Renal cortex interstitium (tissue), 11 donors: Measurements from ENCODE around the gene CTIF. TPM values are rescaled to one million over a fixed set of nuclear protein-coding genes. Genes with fewer than 3 reads are reported as not detected.

ENCODE experiments used
- DNase-seq, 11 donors: peaks; one replicate each; pipeline ENCODE4 v3.0.0-alpha.2; 2013; ENCODE audit warnings: low read depth in 9 of 11, low spot score in 4 of 11; ENCODE audit errors: extremely low read depth in 1 of 11
- polyA plus RNA-seq, 3 donors: library from polyadenylated mRNA; unstranded; fragments of 120-200 nt; gene quantifications; one replicate each; pipeline ENCODE4 v1.2.1, GENCODE V29; 2013; ENCODE audit not compliant: insufficient read length in 3 of 3

The CTIF gene
- polyA plus RNA-seq, 3 donors: 17.9 to 26.5 (median 22.6) TPM

DNA sequence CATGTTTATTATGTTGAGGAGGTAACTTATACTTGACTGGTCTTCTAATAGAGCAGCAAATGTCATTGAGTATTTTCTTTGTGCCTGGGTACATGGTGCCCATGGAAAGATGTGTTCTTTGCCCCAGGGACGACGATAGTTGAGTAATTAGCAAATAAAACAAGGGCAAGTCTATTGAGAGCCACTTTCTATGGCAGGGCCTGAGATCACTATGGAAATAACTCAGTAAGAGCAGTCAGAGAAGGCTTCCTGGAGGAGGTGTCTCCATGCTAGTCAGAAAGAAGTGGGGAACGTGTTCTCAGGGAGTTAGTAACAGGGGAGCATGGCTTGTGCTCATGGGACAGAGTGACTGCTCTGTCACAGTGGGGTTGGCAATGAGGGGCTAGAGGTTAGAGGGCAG, 28.6 kb downstream of the CTIF start:
- no peak for DNase-seq

GRCh38 chr18:48569139-48569914, 30.5 kb downstream of the CTIF start:
- no peak for DNase-seq

DNA sequence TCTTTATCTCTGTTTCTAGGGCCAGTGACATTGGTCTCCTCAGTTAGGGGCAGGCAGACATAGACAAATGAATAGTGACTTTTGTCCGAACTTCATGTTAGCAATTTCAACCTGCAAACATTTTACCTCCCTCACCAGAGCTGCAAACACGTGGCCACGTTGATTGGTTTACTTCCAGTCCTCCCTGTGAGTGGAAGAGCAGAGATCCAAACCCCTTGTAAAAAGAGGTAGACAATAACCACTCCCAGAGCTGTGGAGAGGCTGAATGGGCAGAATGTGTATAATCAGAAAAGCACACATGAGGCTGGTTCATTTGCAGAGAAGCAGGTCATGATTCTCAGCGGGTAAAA, 31.1 kb downstream of the CTIF start:
- no peak for DNase-seq

- DNase-seq: no peak
Measured at GRCh38 chr18:48570313-48570712, 31.5 kb downstream of the CTIF start.

DNA sequence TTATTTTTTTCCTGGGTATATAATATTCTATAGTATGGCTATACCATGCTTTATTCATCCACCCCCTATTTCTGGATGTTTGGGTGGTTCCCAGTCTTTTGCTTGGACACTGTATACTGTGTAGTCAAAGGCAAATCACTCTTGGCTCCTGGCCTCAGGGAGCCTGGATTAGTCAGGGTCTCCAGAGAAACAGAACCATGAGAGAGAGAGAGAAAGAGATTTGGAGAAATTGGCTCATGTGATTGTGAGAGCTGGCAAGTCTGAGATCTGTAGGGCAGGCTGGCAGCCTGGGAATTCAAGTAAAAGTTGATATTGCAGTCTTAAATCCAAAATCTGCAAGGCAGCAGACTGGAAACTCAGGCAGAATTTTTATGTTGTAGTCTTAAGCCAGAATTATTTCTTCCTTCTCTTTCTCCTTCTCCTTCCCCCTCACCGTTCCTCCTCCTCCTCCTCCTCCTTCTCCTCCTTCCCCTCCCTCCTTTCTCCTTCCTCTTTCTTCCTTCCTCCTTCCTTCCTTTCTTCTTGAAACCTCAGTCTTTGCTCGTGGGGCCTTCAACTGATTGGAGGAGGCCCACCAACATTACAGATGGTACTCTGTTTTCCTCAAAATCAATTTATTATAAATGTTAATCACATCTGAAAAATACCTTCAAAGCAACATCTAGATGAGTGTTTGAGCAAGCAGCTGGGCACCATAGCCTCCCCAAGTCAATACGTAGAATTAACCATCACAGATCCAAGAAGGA, 33.0 kb downstream of the CTIF start:
- no peak for DNase-seq

DNA sequence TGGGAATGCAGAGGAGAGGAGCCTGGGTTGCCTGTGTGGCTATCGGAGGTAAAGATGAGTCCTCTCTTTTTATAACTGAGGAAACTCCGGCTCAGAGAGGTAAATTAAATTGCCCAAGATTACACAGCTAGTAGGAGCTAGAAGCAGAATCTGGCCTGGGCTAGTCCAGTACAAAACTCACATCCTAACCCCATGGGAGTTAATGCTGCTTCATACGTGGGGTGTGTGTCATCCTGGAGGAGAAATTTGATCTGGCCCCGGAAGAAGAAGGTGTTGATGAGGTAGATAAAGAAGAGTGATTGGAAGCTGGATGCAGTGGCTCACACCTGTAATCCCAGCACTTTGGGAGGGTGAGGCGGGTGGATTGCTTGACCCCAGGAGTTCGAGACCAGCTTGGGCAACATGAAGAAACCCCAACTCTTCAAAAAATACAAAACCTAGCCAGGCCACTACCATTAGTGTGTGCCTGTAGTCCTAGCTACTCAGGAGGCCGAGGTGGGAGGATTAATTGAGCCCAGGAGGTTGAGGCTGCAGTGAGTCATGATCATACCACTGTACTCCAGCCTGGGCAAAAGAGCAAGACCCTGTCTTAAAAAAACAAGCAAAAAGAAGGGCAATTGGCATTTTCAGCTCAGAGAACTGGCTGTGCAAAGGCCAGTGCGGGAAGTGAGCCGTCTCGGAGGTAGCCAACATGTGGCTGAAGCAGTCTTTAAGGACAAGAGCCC, 33.7 kb downstream of the CTIF start:
- DNase-seq: no peak

- no peak for DNase-seq
Measured at GRCh38 chr18:48573632-48574283, 34.9 kb downstream of the CTIF start.

DNA sequence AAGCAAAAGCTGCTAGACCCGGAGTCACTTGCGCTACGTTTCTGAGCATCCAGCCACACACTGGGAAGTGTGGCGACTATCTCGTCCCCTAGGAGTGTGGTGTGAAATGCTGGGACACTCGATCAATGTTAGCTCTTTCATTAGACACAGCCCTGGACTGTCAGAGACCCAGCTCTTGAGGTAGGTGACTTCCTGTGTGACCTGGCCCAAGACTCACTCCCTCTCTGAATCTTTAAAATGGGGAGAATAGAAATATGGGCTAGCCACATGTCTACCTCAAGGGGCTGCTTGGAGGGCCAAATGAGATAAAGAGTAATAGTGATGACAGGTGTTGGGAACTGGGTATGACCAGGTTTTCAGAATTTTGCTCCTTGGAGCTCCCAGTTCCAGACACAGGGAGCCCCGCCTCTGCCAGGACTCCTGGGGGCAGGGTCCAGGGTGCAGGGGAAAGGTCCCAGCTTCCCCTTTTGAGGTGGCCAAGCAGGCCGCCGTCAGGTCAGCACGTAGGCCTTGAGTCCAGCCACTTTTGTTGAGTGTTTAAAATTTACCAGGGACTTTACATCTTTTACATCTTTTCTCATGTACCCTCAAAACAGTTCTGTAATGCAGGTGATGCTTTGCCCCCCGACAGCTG, 36.0 kb downstream of the CTIF start:
- no peak for DNase-seq

GRCh38 chr18:48575301-48575657, 36.4 kb downstream of the CTIF start:
- no peak for DNase-seq

GRCh38 chr18:48575658-48576456, 37.0 kb downstream of the CTIF start:
- no peak for DNase-seq

- DNase-seq: no peak
Measured at GRCh38 chr18:48576457-48576771, 37.6 kb downstream of the CTIF start.

GRCh38 chr18:48577478-48578190, 38.8 kb downstream of the CTIF start:
- DNase-seq: no peak

DNA sequence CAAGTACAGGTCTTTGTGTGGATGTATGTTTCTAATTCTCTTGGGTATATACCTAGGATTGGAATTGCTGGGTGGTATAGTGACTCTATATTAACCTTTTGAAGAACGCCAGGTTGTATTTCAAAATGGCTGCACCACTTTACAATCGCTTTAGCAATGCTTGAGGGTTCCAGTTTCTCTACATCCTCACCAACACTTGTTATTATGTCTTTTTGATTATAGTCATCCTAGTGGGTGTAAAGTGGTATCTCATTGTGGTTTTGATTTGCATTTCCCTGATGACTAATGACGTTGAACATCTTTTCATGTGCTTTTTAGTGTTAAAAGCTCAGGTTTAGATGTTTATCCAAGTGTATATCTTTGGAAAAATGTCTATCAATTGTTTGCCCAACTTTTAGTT, 39.5 kb downstream of the CTIF start:
- no peak for DNase-seq

GRCh38 chr18:48580066-48580465, 41.2 kb downstream of the CTIF start:
- DNase-seq: no peak

- no peak for DNase-seq
Measured at GRCh38 chr18:48580782-48581181, 42.0 kb downstream of the CTIF start.

DNA sequence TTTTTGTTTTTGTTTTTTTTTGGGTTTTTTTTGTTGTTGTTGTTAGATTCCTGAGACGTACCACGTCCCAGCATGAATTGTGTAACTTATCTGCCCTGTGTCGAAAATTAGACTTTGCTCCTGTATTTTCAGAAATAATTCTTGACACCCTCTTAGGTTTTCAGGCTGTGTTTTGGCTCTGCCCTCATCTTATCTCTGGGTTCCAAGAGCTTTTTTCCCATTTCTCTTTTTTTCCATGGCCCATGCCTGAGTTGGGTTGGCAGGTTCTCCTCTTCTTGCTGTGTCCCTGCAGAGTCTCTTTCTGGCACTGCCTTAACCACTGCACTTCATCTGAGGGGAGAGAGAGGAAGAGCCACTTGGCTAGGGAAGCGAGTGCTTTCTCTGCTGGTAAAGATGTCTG, 42.4 kb downstream of the CTIF start:
- no peak for DNase-seq

DNA sequence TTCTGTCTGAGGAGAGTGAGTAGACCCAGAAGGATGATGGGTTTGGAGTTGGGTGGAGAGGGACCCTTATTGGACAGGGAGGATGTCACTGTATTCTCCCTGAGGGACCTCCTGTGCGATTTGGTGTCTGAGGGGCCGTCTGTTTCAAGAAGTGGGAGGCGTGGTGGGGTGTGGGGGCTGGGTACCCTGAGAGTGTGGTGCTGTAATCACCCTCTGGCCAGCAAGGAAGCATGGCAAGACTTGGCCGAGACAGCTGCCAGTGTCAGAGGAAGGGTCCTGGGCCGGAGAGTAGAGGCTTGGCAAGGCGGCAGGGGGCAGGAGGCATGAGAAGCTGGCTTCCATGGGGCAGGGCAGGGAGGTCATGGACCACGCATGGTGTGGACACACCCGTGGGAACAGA, 43.1 kb downstream of the CTIF start:
- no peak for DNase-seq

DNA sequence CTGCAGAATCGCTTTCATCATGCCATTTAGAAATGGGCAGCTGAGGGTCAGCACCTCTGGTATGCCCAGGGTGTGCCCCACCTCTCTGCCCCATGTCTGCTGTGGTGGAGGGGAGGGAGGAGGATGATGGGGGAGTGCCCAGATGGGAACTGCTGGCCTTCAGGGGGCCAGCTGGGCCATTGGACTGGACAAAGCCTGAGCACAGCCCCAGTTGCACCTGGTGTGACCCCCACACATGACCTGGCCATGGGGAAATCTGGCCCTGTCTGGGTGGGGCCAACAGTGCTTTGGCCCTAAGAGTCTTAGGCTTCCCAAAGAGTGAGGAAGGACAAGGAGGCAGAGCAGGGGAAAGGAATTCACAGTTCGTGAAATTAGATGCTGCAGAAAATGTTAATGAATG, 44.1 kb downstream of the CTIF start:
- no peak for DNase-seq
